HepG2 (cell line): ENCODE data around the gene RAPGEF5. TPM values are rescaled to one million over a fixed set of nuclear protein-coding genes. Genes with fewer than 3 reads are reported as not detected.

Source experiments
- CENPT ChIP-seq: sonication (generic); formaldehyde crosslinking; IDR thresholded peaks from 2 replicates; pipeline ENCODE4 v1.8.0; 2022; ENCODE audit warnings: low read depth, mild to moderate bottlenecking, moderate library complexity, missing genetic modification reagents
- DNMT1 ChIP-seq: sonication (generic); formaldehyde crosslinking; IDR thresholded peaks from 2 replicates; pipeline ENCODE4 v1.5.1; 2020; ENCODE audit warnings: mild to moderate bottlenecking, missing genetic modification reagents
- HCFC1 ChIP-seq: fragments of 150-350 bp; IDR thresholded peaks from 2 replicates; pipeline ENCODE4 v1.6.1; 2014; ENCODE audit warnings: low read depth, low read length
- KLF11 ChIP-seq: IDR thresholded peaks from 2 replicates; pipeline ENCODE4 v1.6.1; 2016; ENCODE audit warnings: missing compliant biosample characterization
- NKX3-1 ChIP-seq: sonication (generic); formaldehyde crosslinking; IDR thresholded peaks from 2 replicates; pipeline ENCODE4 v1.5.0; 2020; ENCODE audit warnings: missing genetic modification reagents
- PHF8 ChIP-seq: sonication (generic); formaldehyde crosslinking; IDR thresholded peaks from 2 replicates; pipeline ENCODE4 v1.5.0; 2020; ENCODE audit warnings: missing genetic modification reagents
- TFDP2 ChIP-seq: sonication (generic); formaldehyde crosslinking; IDR thresholded peaks from 2 replicates; pipeline ENCODE4 v1.4.0; 2020; ENCODE audit warnings: missing genetic modification reagents
- ZBTB20 ChIP-seq: sonication (generic); formaldehyde crosslinking; IDR thresholded peaks from 2 replicates; pipeline ENCODE4 v1.8.1; 2023; ENCODE audit warnings: missing genetic modification reagents, low read depth, mild to moderate bottlenecking, borderline replicate concordance
- ZNF496 ChIP-seq: sonication (generic); formaldehyde crosslinking; IDR thresholded peaks from 2 replicates; pipeline ENCODE4 v1.8.1; 2023; ENCODE audit warnings: mild to moderate bottlenecking, moderate library complexity, missing genetic modification reagents; ENCODE audit not compliant: insufficient replicate concordance
- polyA plus RNA-seq, 8 experiments: library from polyadenylated mRNA; depleted of rRNA in 3 of 8; stranded (reverse) in 7 of 8; unstranded in 1 of 8; fragments of >200 nt; fragmentation: Illumina TruSeq in 4 of 8; extraction: Trizol in 4 of 8; gene quantifications; 2 replicates each; pipeline versions ENCODE4 v1.2.1 to v1.2.3, GENCODE V29; 2011 to 2016; ENCODE audit warnings: low read depth in 4 of 8, missing spikeins in 1 of 8, mixed read lengths in 1 of 8; ENCODE audit not compliant: insufficient read depth in 1 of 8
- total RNA-seq, 5 experiments: library from RNA; depleted of rRNA; stranded (reverse); fragments of >200 nt; fragmentation: Illumina TruSeq; extraction: Trizol; gene quantifications; 2 replicates each; pipeline ENCODE4 v1.2.3, GENCODE V29; 2016; ENCODE audit warnings: low read depth in 1 of 5
- TF ChIP-seq, protein P1 (sequence below): sonication (generic); formaldehyde crosslinking; IDR thresholded peaks from 2 replicates; pipeline ENCODE4 v1.4.0; 2020; ENCODE audit warnings: low read depth, missing genetic modification reagents
- TF ChIP-seq, protein P2 (sequence below): sonication (generic); formaldehyde crosslinking; conservative IDR thresholded peaks from 2 replicates; pipeline ENCODE4 v1.4.0; 2020; ENCODE audit warnings: missing genetic modification reagents
- TF ChIP-seq, protein P3 (sequence below): sonication (generic); formaldehyde crosslinking; IDR thresholded peaks from 2 replicates; pipeline ENCODE4 v1.5.0; 2020; ENCODE audit warnings: mild to moderate bottlenecking, missing genetic modification reagents
- TF ChIP-seq, protein P4 (sequence below): IDR thresholded peaks from 2 replicates; pipeline ENCODE4 v1.4.0; 2020; ENCODE audit warnings: mild to moderate bottlenecking, missing genetic modification reagents

Gene RAPGEF5
- total and polyA plus RNA-seq, 2 of the 13 experiments (the other 11 are each of a cell fraction or from before 2014, with no cell fraction given) = 17.1 to 23.4 TPM

GRCh38 chr7:22082886-22083703, 273.9 kb downstream of the RAPGEF5 start (continued):
- TF ChIP-seq, protein P1, sequence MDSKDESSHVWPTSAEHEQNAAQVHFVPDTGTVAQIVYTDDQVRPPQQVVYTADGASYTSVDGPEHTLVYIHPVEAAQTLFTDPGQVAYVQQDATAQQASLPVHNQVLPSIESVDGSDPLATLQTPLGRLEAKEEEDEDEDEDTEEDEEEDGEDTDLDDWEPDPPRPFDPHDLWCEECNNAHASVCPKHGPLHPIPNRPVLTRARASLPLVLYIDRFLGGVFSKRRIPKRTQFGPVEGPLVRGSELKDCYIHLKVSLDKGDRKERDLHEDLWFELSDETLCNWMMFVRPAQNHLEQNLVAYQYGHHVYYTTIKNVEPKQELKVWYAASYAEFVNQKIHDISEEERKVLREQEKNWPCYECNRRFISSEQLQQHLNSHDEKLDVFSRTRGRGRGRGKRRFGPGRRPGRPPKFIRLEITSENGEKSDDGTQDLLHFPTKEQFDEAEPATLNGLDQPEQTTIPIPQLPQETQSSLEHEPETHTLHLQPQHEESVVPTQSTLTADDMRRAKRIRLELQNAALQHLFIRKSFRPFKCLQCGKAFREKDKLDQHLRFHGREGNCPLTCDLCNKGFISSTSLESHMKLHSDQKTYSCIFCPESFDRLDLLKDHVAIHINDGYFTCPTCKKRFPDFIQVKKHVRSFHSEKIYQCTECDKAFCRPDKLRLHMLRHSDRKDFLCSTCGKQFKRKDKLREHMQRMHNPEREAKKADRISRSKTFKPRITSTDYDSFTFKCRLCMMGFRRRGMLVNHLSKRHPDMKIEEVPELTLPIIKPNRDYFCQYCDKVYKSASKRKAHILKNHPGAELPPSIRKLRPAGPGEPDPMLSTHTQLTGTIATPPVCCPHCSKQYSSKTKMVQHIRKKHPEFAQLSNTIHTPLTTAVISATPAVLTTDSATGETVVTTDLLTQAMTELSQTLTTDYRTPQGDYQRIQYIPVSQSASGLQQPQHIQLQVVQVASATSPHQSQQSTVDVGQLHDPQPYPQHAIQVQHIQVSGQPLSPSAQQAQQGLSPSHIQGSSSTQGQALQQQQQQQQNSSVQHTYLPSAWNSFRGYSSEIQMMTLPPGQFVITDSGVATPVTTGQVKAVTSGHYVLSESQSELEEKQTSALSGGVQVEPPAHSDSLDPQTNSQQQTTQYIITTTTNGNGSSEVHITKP (CRISPR knock-in tag) = peak; percentile 48; the same call in 1 of the 2 replicates
- no peak for TF ChIP-seq HCFC1
- no peak for TF ChIP-seq NKX3-1 (CRISPR knock-in tag)
- no peak for TF ChIP-seq ZNF496
- TF ChIP-seq DNMT1 (CRISPR knock-in tag) = no peak
- TF ChIP-seq, protein P2, sequence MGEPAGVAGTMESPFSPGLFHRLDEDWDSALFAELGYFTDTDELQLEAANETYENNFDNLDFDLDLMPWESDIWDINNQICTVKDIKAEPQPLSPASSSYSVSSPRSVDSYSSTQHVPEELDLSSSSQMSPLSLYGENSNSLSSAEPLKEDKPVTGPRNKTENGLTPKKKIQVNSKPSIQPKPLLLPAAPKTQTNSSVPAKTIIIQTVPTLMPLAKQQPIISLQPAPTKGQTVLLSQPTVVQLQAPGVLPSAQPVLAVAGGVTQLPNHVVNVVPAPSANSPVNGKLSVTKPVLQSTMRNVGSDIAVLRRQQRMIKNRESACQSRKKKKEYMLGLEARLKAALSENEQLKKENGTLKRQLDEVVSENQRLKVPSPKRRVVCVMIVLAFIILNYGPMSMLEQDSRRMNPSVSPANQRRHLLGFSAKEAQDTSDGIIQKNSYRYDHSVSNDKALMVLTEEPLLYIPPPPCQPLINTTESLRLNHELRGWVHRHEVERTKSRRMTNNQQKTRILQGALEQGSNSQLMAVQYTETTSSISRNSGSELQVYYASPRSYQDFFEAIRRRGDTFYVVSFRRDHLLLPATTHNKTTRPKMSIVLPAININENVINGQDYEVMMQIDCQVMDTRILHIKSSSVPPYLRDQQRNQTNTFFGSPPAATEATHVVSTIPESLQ (CRISPR knock-in tag) = no peak
- TF ChIP-seq TFDP2 (CRISPR knock-in tag) = no peak
- TF ChIP-seq PHF8 (CRISPR knock-in tag) = 0 out of 2 replicates have a peak, but pooled peaks have one; percentile 18
- no peak for TF ChIP-seq ZBTB20 (CRISPR knock-in tag)
- TF ChIP-seq, protein P3, sequence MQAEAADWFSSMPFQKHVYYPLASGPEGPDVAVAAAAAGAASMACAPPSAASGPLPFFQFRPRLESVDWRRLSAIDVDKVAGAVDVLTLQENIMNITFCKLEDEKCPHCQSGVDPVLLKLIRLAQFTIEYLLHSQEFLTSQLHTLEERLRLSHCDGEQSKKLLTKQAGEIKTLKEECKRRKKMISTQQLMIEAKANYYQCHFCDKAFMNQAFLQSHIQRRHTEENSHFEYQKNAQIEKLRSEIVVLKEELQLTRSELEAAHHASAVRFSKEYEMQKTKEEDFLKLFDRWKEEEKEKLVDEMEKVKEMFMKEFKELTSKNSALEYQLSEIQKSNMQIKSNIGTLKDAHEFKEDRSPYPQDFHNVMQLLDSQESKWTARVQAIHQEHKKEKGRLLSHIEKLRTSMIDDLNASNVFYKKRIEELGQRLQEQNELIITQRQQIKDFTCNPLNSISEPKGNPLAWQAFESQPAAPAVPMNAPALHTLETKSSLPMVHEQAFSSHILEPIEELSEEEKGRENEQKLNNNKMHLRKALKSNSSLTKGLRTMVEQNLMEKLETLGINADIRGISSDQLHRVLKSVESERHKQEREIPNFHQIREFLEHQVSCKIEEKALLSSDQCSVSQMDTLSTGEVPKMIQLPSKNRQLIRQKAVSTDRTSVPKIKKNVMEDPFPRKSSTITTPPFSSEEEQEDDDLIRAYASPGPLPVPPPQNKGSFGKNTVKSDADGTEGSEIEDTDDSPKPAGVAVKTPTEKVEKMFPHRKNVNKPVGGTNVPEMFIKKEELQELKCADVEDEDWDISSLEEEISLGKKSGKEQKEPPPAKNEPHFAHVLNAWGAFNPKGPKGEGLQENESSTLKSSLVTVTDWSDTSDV (CRISPR knock-in tag) = no peak
- 0 out of 2 replicates have a peak, but pooled peaks have one; percentile 21 for TF ChIP-seq KLF11 (CRISPR knock-in tag)
- TF ChIP-seq CENPT = no peak
- TF ChIP-seq, protein P4, sequence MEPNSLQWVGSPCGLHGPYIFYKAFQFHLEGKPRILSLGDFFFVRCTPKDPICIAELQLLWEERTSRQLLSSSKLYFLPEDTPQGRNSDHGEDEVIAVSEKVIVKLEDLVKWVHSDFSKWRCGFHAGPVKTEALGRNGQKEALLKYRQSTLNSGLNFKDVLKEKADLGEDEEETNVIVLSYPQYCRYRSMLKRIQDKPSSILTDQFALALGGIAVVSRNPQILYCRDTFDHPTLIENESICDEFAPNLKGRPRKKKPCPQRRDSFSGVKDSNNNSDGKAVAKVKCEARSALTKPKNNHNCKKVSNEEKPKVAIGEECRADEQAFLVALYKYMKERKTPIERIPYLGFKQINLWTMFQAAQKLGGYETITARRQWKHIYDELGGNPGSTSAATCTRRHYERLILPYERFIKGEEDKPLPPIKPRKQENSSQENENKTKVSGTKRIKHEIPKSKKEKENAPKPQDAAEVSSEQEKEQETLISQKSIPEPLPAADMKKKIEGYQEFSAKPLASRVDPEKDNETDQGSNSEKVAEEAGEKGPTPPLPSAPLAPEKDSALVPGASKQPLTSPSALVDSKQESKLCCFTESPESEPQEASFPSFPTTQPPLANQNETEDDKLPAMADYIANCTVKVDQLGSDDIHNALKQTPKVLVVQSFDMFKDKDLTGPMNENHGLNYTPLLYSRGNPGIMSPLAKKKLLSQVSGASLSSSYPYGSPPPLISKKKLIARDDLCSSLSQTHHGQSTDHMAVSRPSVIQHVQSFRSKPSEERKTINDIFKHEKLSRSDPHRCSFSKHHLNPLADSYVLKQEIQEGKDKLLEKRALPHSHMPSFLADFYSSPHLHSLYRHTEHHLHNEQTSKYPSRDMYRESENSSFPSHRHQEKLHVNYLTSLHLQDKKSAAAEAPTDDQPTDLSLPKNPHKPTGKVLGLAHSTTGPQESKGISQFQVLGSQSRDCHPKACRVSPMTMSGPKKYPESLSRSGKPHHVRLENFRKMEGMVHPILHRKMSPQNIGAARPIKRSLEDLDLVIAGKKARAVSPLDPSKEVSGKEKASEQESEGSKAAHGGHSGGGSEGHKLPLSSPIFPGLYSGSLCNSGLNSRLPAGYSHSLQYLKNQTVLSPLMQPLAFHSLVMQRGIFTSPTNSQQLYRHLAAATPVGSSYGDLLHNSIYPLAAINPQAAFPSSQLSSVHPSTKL (CRISPR knock-in tag) = peak; percentile 46
